GM19438 (cell line): ENCODE measurements around the gene EPHA7.
A peak's percentile ranks its signal among the peaks of the same experiment; 100 is the strongest.

ENCODE experiments used
- ATAC-seq: cut with Tn5 transposase; IDR thresholded peaks from one replicate; pipeline ENCODE4 v1.9.1; 2021; ENCODE audit warnings: low read depth; ENCODE audit not compliant: unreplicated experiment

The EPHA7 gene

GRCh38 chr6:93419304-93420162, at the start of gene EPHA7:
TSS of gene EPHA7 (minus strand) at chr6:93419559. CDS start at chr6:93419341, 218 bp downstream.
- peak; percentile 88 for ATAC-seq

DNA sequence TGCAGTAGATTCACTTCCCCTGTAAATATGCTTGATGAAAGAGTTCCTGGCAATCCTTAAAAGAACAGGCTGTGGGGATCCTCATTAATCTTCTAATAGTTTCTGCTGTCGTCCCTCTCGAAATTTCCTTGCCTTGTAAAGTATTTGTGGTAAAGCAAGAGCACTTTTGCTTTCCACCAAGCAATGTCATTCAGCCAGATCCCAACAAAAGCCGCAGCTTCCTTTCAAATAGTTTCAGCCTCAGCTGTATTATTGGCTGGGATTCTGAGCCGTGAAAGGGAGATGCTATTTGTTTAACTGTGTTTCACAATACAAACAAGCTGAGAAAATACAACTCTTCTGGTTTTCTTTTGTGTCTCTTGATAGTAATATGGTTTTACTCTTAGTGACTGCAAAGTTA, 48.9 kb upstream of the EPHA7 start:
- ATAC-seq: no peak

DNA sequence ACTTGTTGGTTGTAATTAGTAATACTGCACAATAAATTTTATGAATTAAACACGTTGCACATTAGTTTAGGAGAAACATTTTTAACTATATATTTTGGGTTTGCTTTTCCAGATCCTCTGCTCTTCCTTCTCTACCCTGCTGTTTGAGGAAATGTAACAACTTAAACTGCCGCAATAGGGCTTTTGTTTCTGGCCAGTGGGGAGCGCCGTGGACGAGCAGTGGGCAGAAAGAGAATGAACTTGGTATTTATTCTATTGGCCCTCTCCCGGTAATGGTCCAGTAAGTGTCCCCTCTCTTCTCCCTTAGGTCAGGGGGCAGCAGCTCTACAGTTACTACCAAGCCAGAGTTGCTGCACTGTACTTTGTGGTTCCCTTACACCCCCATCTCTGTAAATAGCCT, 35.2 kb upstream of the EPHA7 start:
- no peak for ATAC-seq

- no peak for ATAC-seq
Observed at GRCh38 chr6:93453956-93454355, 34.6 kb upstream of the EPHA7 start.

- ATAC-seq: no peak
Observed at GRCh38 chr6:93447874-93448273, 28.5 kb upstream of the EPHA7 start.

DNA sequence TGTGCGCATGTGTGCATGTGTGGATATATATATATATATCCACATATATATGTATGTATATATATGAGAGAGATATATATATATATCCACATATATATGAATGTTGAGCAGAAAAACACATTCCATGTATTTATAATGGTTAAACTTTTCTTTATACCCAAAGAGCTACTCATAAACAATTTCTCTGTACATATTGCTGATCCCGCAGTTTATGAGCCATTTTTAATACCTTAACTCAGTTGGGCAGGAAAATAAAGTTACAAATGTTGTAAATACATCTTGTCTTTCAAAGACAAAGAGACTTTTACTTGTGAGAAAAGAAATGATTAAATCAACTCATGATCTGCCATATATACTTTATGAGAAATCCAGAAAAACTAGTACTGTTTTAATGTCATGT, 18.1 kb upstream of the EPHA7 start:
- ATAC-seq: no peak

DNA sequence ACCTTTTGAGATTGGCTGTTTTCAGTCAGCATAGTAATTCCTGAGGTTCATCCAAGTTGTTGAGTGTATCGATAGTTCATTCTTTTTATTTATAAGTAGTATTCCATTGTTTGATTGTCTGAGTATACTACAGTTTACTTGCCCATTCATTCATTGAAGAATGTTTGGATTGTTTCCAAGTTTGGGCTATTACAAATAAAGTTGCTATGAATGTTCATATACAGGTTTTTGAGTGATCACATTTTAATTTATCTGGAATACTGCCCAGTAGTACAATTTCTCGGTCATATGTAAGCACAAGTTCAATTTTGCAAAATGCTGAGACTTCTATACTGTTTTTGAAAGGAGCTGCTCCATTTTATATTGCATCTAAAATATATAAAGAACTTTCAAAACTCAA, 14.2 kb upstream of the EPHA7 start:
- no peak for ATAC-seq

DNA sequence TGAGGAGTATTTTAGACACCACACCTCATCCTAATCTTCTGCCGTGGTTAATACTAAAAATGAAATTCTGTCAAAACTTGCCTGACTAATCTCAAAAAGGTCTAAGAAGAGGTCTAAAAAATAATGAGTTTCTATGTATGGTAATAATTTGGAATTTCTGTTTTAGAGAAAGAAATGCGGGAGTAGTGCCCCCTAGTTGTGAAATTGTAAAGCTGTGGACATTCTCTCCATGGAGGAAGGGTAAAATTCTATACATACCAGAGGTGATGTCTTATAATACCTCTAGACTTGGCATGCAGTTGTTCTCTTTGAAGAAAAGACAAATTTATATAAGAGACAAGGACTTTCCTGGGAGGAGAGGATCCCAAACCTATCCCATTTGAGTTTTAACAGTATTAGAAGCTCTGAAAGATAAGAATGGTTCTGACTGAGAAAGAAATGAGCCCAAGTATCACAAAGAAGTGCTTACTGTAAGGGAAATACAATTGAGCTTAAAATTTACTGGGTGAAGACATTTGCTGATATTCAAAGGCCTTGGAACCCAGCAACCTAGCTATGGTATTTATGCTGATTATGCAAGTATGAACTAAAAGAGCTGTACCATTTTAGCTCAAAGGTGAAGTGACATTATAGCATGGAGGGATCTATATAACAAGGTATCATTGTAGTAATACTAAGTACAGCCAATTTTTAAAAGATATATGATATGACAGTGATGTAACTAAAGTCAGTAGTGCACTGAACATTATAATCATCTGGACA, 5.1 kb upstream of the EPHA7 start:
- ATAC-seq: no peak

DNA sequence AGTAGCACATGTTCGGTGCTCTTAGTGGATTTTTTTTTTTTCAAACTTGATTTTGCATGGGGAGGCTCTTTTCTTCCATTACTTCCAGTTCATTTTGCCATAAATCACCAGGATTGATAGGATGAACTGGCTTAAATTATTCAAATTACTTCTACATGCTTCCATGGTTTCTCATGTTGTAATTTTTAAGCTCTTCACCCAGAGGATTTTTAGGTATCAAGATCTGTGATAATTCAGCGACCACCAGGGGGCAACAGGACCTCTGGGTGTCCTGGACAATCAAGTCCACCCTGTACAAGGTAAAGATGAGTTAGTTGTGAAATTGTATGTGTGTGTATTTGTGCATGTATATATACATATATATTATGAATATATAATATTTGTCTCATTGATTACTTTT, 4.2 kb upstream of the EPHA7 start:
- ATAC-seq: no peak

DNA sequence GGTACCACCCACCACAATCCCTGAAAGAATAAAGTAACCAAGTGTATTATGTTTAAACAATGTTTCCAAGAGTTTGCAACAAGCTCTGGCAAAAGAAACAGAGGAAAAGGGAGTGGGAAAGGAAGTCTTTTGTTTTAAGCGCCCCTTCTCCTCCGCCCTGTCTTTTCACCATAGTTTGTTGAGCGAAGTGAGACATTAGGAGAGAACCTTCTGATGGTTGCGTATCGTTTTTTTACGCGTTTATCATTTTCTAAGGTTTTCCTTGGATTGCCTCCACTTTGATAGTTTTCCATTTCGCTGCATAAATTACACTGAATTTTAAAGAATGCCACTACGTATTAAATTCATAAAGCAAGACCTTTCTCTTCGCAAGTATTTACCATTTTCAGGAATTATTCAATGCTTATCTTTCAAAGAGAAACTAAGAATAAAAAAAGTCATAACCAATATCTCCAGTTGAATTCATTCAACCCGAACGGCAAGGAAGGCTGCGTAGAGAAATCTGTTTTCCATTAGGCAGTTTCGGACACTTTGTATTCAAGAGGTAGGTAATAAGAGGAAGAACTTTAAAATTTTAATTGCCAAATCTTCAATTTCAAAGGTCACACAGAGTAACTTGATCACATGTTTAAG, 920 bp upstream of the EPHA7 start:
- no peak for ATAC-seq

DNA sequence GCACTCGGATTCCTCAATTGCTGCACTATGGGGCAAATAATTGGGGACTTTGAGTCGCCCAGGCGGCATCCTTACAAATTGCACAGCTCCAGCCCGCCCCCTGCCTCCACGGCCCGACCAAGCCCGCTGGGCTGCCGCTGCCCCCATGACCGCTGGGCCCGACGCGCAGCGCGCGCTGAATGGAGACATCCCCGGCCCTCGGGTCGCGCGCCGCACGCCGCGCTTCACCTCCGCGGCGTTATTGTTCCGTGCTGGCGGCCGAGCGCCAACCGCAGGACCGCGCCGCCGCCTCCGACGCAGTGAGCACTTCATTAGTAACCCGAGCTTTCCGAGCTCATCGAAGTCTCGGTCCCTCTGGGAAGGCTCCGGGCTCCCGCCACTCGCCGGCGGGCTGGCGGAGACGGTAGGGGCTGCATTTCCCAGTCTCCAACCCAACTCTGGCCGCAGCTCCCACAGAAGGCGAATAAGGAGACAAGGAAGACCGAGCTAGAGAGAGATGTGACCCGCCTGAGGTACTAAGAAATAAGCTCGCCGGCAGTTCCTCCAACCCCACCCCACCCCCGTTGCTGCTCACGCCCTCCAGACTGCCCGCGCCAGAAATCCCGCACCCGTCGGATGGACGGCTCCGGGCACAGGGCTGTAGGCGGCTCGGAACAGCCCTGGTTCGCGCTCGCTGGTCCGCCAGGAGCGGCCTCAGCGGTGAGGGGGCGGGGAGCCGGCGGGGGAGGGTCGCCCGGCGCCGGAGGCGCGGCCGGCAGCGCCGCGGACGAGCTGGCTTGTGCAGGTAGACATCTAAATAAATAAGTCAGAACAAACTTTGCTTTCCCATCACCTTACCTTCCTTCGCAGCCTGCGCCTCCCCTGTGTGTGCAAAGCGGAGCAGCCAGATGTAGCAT, 703 bp downstream of the EPHA7 start:
- no peak for ATAC-seq

DNA sequence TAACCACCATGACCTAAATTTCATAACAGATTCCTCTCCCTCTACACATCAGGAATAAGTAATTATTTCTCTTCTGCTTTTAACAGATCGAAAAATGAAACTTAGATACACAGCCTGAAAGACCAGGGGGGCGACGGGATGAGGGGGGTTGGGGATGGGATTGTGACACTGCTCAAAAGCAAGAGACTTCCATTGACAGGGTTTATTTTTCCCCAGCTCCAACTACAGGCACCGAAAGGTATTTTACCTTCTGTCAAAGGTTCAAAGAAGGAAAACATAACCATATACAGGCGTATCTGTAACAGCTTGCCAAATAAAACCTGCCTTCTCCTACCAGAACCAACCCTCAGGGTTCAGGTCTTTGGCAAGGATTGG, 1.3 kb downstream of the EPHA7 start:
- ATAC-seq: no peak

GRCh38 chr6:93417421-93418013, 1.8 kb downstream of the EPHA7 start:
- ATAC-seq: no peak

- ATAC-seq: no peak
Observed at GRCh38 chr6:93416571-93417420, 2.6 kb downstream of the EPHA7 start.

- no peak for ATAC-seq
Observed at GRCh38 chr6:93413190-93413589, 6.2 kb downstream of the EPHA7 start.

DNA sequence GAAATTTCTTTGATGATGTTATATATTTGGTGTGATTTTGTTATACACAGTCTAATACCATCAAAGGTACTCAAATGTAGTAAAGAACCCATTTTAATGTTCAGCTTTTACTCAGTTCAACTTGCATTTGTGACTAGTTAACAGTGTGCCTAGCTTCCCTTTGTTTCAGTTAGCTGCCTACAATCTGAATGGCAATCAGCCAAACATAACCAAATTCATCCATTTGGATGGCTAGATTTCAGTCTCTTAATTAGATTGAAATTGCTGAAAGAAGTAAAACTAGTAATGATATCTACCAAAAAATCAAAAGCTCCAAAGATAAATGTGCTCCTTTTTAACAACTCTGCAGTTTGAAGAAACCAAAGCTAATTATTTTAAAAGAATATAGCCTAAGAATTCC, 6.9 kb downstream of the EPHA7 start:
- no peak for ATAC-seq

DNA sequence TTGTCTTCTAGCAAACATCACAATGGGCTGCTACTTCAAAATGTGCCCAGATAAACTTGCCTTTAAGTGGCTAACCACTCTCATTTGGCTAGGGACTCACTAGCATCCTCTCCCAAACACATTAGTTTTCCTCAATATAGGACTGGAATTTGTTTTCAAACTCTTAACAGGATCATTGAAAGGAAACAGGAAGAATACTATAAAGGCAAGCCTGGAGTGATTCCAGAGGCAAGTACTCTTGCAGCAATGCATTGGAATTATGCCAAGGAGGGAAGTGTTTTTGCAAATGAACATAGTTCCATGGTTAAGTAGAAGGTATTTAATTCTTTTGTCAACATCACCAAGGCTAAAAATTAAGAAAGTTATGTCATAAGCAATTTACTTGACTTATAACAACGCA, 12.2 kb downstream of the EPHA7 start:
- ATAC-seq: no peak

- no peak for ATAC-seq
Observed at GRCh38 chr6:93403390-93403789, 16.0 kb downstream of the EPHA7 start.

- ATAC-seq: no peak
Observed at GRCh38 chr6:93398723-93399122, 20.6 kb downstream of the EPHA7 start.
